Measurements from ENCODE around the gene SULF2.

DNA sequence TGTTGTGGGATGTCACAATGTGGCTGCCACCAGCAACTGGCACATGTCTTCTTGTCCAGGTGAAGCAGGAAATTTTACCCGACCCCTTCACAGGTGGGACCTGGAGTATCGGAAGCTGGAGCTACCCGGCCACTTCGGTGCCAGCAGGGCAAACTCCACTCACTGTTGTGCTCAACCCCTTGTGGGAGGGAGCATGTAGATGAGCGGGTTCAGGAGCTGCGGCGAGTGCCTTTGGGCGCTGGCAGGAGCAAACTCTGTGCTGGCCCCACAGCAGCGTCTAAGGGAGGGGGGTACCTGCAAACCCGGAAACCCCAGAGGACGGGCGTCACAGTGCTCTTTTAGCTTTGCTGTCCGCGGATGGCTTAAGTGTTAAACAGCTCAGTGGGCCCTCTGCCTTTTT lies 20.7 kb upstream of the SULF2 start:
- TF ChIP-seq CTCF (conservative IDR thresholded peaks at IDR 0.05; ENCODE audit: low read length) (no peak), EZH2phosphoT487 (IDR thresholded peaks at IDR 0.05; ENCODE audit: borderline replicate concordance) (no peak)
